Measurements from ENCODE around the gene C3orf62.

Gene C3orf62

DNA sequence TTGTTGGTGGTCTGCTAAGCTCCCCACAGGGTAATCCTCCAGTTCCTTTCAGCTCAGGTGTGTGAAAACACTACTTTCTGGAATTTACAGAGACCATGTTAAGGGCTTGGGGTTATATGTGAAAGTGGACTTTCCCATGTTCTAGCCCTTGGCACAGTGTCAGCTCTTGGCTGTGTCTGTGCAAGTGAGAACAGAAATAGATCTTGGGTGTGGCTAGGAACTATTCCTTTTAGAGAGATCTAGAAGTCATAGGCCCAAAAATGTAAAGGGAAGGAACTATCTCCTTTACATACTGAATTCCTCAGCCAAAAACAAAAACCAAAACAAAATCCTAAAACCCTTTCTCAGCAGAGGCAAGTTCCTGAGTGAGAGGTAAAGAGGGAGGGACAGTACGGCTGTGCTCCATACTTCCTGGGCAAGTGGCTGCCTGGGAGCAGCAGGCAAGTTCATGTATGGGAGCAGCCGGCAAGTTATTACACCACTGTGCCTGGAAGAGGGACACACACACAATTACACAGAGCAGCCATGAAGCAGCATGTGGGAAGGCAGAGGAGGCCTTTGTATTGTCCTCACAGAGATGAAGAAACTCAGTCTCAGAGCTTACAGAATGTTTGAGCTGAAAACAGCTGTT lies 19.9 kb upstream of the C3orf62 start:
- H3K9me3 ChIP-seq (ENCODE audit: control insufficient read depth in 2 of 2, low read length in 2 of 2): no peaks in the 10 kb centered on the region
- peaks cover 8% of the 10 kb centered on the region for H3K4me1 ChIP-seq (ENCODE audit: control insufficient read depth, insufficient read depth, low read length)
- H3K36me3 ChIP-seq (ENCODE audit: control insufficient read depth in 2 of 2, insufficient read depth in 2 of 2, low read length in 2 of 2): peaks cover 47 to 58% of the 10 kb centered on the region in 2 donors
- H3K27ac ChIP-seq (ENCODE audit: low read length): peak overlapping the region; percentile 80
- H3K27me3 ChIP-seq (ENCODE audit: control insufficient read depth in 1 of 2, insufficient read depth in 2 of 2, low read length in 2 of 2): no peaks in the 10 kb centered on the region
- H3K9ac ChIP-seq (ENCODE audit: low read length in 2 of 2): peak overlapping the region; percentile 4 to 29
- H3K4me3 ChIP-seq (ENCODE audit: low read length in 2 of 2): no peak overlapping the region

DNA sequence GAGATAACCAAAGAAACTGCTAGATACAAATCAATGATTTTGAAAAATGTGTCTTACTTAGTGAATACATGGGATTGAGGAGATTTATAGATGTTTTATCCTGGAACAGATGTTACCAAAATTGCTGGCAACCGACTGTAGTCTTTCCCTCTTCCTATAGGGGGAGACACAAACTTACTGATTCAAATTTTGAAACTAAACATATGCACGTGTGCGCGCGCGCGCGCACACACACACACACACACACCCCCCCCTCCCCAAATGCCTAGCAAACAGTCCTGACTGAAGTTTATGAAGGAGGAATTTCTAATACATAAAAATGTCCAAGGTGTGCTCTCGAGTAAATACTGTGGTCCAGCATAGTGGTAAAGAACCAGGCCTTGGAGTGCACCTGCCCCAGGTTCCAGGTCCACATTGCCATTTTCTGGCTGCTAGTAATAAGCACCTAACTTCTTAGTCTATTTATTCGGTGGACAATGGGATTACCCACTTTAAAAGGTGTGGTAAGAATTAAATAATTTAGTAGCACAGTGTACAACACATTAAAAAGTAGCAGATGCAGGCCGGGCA lies 18.5 kb upstream of the C3orf62 start:
- H3K9ac ChIP-seq (ENCODE audit: low read length in 2 of 2): no peak overlapping the region
- no peak overlapping the region for H3K4me3 ChIP-seq (ENCODE audit: low read length in 2 of 2)
- peak overlapping the region; percentile 37 for H3K27ac ChIP-seq (ENCODE audit: low read length)
- peaks cover 8% of the 10 kb centered on the region for H3K4me1 ChIP-seq (ENCODE audit: control insufficient read depth, insufficient read depth, low read length)
- H3K9me3 ChIP-seq (ENCODE audit: control insufficient read depth in 2 of 2, low read length in 2 of 2): no peaks in the 10 kb centered on the region
- peaks cover 42 to 53% of the 10 kb centered on the region in 2 donors for H3K36me3 ChIP-seq (ENCODE audit: control insufficient read depth in 2 of 2, insufficient read depth in 2 of 2, low read length in 2 of 2)
- H3K27me3 ChIP-seq (ENCODE audit: control insufficient read depth in 1 of 2, insufficient read depth in 2 of 2, low read length in 2 of 2): no peaks in the 10 kb centered on the region

DNA sequence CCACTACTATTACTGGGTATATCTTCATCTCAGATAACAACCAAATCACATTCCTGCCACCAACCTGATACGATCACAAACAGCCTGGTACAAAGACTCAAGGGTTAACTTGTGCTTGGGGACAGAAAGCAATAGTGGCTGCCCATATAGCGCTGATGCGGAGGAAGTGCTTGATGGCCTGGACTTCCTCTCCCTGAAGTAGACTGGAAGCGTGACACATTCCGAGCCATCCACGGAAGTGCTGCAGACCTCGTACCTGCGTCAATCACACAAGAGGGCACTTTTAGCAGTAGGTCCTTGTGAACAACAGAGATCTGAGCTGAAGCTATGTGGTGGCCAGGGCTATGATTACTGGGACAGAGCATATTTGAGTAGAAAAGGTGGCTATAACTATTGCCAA lies 17.3 kb upstream of the C3orf62 start:
- Histone ChIP-seq H3K27ac (ENCODE audit: low read length) (no peak overlapping the region), H3K4me1 (ENCODE audit: control insufficient read depth, insufficient read depth, low read length) (peaks cover 8% of the 10 kb centered on the region), H3K27me3 (ENCODE audit: control insufficient read depth in 1 of 2, insufficient read depth in 2 of 2, low read length in 2 of 2) (no peaks in the 10 kb centered on the region), H3K9me3 (ENCODE audit: control insufficient read depth in 2 of 2, low read length in 2 of 2) (no peaks in the 10 kb centered on the region), H3K9ac (ENCODE audit: low read length in 2 of 2) (no peak overlapping the region), H3K36me3 (ENCODE audit: control insufficient read depth in 2 of 2, insufficient read depth in 2 of 2, low read length in 2 of 2) (peaks cover 41 to 50% of the 10 kb centered on the region in 2 donors), H3K4me3 (ENCODE audit: low read length in 2 of 2) (no peak overlapping the region)

DNA sequence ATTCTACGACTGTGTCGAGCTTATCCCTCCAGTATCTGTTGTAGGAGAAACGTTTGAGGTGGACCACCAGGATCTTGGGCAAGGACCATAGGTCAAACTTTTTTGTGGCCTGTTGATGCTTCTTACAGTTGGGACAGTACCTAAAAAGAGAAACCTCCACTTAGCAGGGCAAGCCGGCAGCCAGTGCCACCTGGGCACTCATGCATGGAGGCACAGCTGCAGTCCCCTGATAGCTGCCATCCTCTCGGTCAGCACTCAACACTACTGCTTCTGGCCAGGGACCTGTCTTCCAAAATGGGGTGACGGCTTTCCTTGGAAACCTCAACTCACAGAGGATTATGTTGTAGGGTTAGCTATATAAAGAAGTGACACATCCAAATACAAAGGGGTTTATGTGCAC lies 7.0 kb upstream of the C3orf62 start:
- Histone ChIP-seq H3K27ac (ENCODE audit: low read length) (no peak overlapping the region), H3K36me3 (ENCODE audit: control insufficient read depth in 2 of 2, insufficient read depth in 2 of 2, low read length in 2 of 2) (peaks cover 50 to 60% of the 10 kb centered on the region in 2 donors), H3K27me3 (ENCODE audit: control insufficient read depth in 1 of 2, insufficient read depth in 2 of 2, low read length in 2 of 2) (no peaks in the 10 kb centered on the region), H3K4me3 (ENCODE audit: low read length in 2 of 2) (no peak overlapping the region), H3K9ac (ENCODE audit: low read length in 2 of 2) (no peak overlapping the region), H3K4me1 (ENCODE audit: control insufficient read depth, insufficient read depth, low read length) (peaks cover 2% of the 10 kb centered on the region), H3K9me3 (ENCODE audit: control insufficient read depth in 2 of 2, low read length in 2 of 2) (no peaks in the 10 kb centered on the region)

DNA sequence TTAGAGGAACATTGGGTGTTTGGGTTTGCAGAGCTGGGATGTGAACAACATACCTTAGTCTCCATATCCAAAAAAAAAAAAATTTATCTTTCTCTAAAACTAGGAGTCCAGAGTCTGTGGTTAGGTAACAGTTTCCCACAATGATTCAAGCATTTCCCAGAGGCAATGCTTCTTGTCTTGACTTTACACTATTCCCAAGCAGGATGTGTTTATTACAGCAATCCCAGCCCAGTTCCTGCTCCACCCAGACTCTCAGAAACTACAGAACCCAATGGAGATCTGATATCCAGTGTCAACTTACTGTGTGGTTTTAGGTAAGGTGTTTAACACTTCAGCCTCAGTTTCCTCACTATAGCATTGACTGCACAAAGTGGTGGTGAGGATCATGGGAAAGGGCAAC lies 2.3 kb upstream of the C3orf62 start:
- H3K9ac ChIP-seq (ENCODE audit: low read length in 2 of 2): no peak overlapping the region
- no peaks in the 10 kb centered on the region for H3K9me3 ChIP-seq (ENCODE audit: control insufficient read depth in 2 of 2, low read length in 2 of 2)
- H3K27me3 ChIP-seq (ENCODE audit: control insufficient read depth in 1 of 2, insufficient read depth in 2 of 2, low read length in 2 of 2): no peaks in the 10 kb centered on the region
- no peak overlapping the region for H3K4me3 ChIP-seq (ENCODE audit: low read length in 2 of 2)
- H3K4me1 ChIP-seq (ENCODE audit: control insufficient read depth, insufficient read depth, low read length): peaks cover 21% of the 10 kb centered on the region
- H3K27ac ChIP-seq (ENCODE audit: low read length): peak overlapping the region; percentile 31
- H3K36me3 ChIP-seq (ENCODE audit: control insufficient read depth in 2 of 2, insufficient read depth in 2 of 2, low read length in 2 of 2): peaks cover 18 to 22% of the 10 kb centered on the region in 2 donors

DNA sequence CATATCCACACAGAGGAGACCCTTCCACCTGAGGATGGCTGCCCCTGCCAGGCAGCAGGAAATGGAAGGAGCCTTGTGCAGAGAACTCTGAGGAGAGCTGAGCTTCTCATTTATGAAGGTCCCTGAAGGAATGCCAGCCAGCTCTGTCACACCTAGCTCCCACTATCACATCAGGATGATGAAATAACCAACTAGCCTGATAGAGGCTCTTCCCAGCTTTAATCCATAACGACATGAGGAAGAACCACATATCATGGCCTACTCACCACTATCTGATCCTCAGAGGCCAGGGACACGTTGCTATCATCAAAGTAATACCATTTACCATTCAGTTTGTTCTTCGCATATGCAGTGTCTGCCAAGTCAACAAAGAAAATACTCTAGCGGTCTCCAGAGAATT lies 1.5 kb upstream of the C3orf62 start:
- Histone ChIP-seq H3K9me3 (ENCODE audit: control insufficient read depth in 2 of 2, low read length in 2 of 2) (no peaks in the 10 kb centered on the region), H3K27ac (ENCODE audit: low read length) (peak overlapping the region; percentile 37), H3K9ac (ENCODE audit: low read length in 2 of 2) (no peak overlapping the region), H3K4me3 (ENCODE audit: low read length in 2 of 2) (no peak overlapping the region), H3K36me3 (ENCODE audit: control insufficient read depth in 2 of 2, insufficient read depth in 2 of 2, low read length in 2 of 2) (peaks cover 10 to 15% of the 10 kb centered on the region in 2 donors), H3K4me1 (ENCODE audit: control insufficient read depth, insufficient read depth, low read length) (peaks cover 21% of the 10 kb centered on the region), H3K27me3 (ENCODE audit: control insufficient read depth in 1 of 2, insufficient read depth in 2 of 2, low read length in 2 of 2) (no peaks in the 10 kb centered on the region)

DNA sequence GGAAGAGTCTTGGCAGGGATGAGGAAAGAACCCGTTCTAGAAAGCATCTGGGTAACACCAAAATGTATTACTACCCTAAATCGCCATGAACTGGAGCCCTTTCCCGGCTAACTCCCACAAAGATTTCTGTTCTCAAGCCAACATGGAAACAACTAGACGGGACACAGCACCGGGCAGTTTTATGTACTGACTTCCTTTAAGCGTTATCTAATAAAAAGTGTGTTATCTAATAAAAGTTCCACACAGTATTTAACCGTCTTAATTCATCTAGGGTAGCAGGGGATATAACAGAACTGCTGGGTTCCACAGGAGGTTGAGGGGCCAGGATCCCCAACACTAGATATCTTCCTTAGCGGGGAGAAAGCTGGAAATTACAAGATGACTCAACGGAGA lies 347 bp upstream of the C3orf62 start:
- Histone ChIP-seq H3K27ac (ENCODE audit: low read length) (peak overlapping the region; percentile 97), H3K9ac (ENCODE audit: low read length in 2 of 2) (peak overlapping the region; percentile 91 to 94), H3K4me1 (ENCODE audit: control insufficient read depth, insufficient read depth, low read length) (peaks cover 21% of the 10 kb centered on the region), H3K9me3 (ENCODE audit: control insufficient read depth in 2 of 2, low read length in 2 of 2) (no peaks in the 10 kb centered on the region), H3K27me3 (ENCODE audit: control insufficient read depth in 1 of 2, insufficient read depth in 2 of 2, low read length in 2 of 2) (no peaks in the 10 kb centered on the region), H3K36me3 (ENCODE audit: control insufficient read depth in 2 of 2, insufficient read depth in 2 of 2, low read length in 2 of 2) (peaks cover 10 to 11% of the 10 kb centered on the region in 2 donors), H3K4me3 (ENCODE audit: low read length in 2 of 2) (peak overlapping the region; percentile 76 to 77)

DNA sequence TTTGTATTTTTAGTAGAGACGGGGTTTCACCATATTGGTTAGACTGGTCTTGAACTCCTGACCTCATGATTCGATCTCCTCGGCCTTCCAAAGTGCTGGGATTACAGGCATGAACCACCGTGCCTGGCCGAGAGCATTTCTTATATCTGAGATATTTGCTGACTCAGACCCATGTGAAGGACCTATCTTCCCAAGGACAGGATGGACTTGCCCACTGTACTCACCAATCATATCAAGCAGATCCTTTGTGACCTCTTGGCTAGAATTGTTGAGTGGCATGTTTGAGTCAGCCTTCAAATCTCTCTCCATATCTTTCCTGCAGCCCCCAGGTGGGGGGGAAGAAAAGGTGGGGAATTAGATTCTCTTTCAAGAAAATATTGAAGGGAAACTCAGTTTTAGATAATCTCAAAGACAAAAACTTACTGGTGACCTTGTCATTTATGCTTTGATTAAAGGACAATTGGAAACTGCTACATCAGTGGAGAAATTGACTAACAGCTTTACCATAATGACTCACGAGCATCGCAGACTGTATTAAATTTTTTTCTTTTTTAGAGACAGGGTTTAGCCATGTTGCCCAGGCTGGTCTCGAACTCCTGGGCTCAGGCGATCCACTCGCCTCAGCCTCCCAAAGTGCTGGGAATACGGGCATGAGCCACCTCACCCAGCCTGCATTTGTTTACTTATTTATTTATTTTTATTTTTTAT lies 3.1 kb downstream of the C3orf62 start:
- Histone ChIP-seq H3K4me3 (ENCODE audit: low read length in 2 of 2) (no peak overlapping the region), H3K4me1 (ENCODE audit: control insufficient read depth, insufficient read depth, low read length) (peaks cover 21% of the 10 kb centered on the region), H3K9me3 (ENCODE audit: control insufficient read depth in 2 of 2, low read length in 2 of 2) (no peaks in the 10 kb centered on the region), H3K36me3 (ENCODE audit: control insufficient read depth in 2 of 2, insufficient read depth in 2 of 2, low read length in 2 of 2) (peaks cover 0 to 12% of the 10 kb centered on the region in 2 donors), H3K27ac (ENCODE audit: low read length) (no peak overlapping the region), H3K27me3 (ENCODE audit: control insufficient read depth in 1 of 2, insufficient read depth in 2 of 2, low read length in 2 of 2) (no peaks in the 10 kb centered on the region), H3K9ac (ENCODE audit: low read length in 2 of 2) (no peak overlapping the region)

DNA sequence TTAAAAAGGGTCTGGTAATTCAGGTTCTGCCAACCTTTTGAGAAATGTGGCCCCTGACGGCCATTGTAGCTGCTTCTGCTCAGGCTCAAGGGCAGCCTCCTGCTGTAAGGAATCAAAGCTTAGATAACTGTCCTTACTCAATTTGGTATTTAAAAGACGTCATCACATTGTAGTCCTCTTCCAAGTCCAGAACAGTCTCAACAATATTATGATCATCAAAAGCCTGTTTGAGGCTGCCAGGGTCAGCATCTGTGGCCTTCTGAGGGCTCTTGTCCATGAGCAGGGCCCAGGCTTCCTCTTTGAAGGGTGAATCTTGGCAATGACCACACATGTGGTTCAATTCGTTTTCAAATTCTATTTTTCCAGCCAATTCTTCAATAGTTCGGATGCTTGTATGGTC lies 6.0 kb downstream of the C3orf62 start:
- no peak overlapping the region for H3K27ac ChIP-seq (ENCODE audit: low read length)
- peaks cover 10% of the 10 kb centered on the region for H3K4me1 ChIP-seq (ENCODE audit: control insufficient read depth, insufficient read depth, low read length)

DNA sequence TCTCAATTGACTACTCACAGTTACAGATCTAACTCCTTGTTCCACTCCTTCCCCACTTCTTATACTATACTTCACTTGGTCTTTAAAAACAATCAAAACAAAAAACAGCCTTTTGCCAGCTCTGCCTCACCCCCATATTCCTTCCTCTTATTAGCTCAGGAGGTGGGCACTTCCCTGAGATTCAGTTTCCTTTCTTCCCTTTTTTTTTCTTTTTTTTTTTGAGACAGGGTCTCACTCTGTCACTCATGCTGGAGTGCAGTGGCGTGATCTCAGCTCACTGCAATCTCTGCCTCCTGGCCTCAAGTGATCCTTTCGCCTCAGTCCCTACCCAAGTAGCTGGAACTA lies 6.9 kb downstream of the C3orf62 start:
- no peak overlapping the region for H3K9ac ChIP-seq (ENCODE audit: low read length in 2 of 2)
- peaks cover 7% of the 10 kb centered on the region for H3K4me1 ChIP-seq (ENCODE audit: control insufficient read depth, insufficient read depth, low read length)
- H3K4me3 ChIP-seq (ENCODE audit: low read length in 2 of 2): no peak overlapping the region
- H3K27me3 ChIP-seq (ENCODE audit: control insufficient read depth in 1 of 2, insufficient read depth in 2 of 2, low read length in 2 of 2): no peaks in the 10 kb centered on the region
- peaks cover 0 to 12% of the 10 kb centered on the region in 2 donors for H3K36me3 ChIP-seq (ENCODE audit: control insufficient read depth in 2 of 2, insufficient read depth in 2 of 2, low read length in 2 of 2)
- H3K27ac ChIP-seq (ENCODE audit: low read length): no peak overlapping the region
- no peaks in the 10 kb centered on the region for H3K9me3 ChIP-seq (ENCODE audit: control insufficient read depth in 2 of 2, low read length in 2 of 2)

More for the DNA sequence above, 6.0 kb downstream of the C3orf62 start:
- Histone ChIP-seq H3K27me3 (ENCODE audit: control insufficient read depth in 1 of 2, insufficient read depth in 2 of 2, low read length in 2 of 2) (no peaks in the 10 kb centered on the region), H3K4me3 (ENCODE audit: low read length in 2 of 2) (no peak overlapping the region), H3K9me3 (ENCODE audit: control insufficient read depth in 2 of 2, low read length in 2 of 2) (no peaks in the 10 kb centered on the region), H3K9ac (ENCODE audit: low read length in 2 of 2) (no peak overlapping the region), H3K36me3 (ENCODE audit: control insufficient read depth in 2 of 2, insufficient read depth in 2 of 2, low read length in 2 of 2) (peaks cover 0 to 12% of the 10 kb centered on the region in 2 donors)

Data from stomach smooth muscle (tissue), 2 donors.